DMS 273 treated with DMSO at 0.1 percent for 48 hours (cell line): ENCODE measurements around the gene SEMA6C.

Experiments used
- DNase-seq: peaks from one replicate; lab custom pipeline; 2025; lab: John Stamatoyannopoulos, UW

SEMA6C gene

GRCh38 chr1:151158326-151158725, 11.9 kb upstream of the SEMA6C start:
- no peak for DNase-seq

- DNase-seq = no peak
Observed at GRCh38 chr1:151157067-151157531, 10.7 kb upstream of the SEMA6C start.

GRCh38 chr1:151156515-151156819, 10.0 kb upstream of the SEMA6C start, which contains the start of gene TNFAIP8L2:
Gene TNFAIP8L2, plus strand, starts transcription at chr1:151156649. Its CDS starts 2,049 bp downstream, at chr1:151158698.
- DNase-seq = no peak

GRCh38 chr1:151147665-151148064, 1.2 kb upstream of the SEMA6C start:
- DNase-seq = no peak

GRCh38 chr1:151147132-151147503, 687 bp upstream of the SEMA6C start:
- DNase-seq = no peak

GRCh38 chr1:151146072-151146411, 389 bp downstream of the SEMA6C start:
- DNase-seq = no peak

- no peak for DNase-seq
Observed at GRCh38 chr1:151145304-151146071, 943 bp downstream of the SEMA6C start.

- DNase-seq = no peak
Observed at GRCh38 chr1:151144474-151145303, 1.7 kb downstream of the SEMA6C start.

GRCh38 chr1:151143986-151144385, 2.4 kb downstream of the SEMA6C start:
- no peak for DNase-seq

GRCh38 chr1:151143057-151143435, 3.4 kb downstream of the SEMA6C start:
- DNase-seq = no peak

GRCh38 chr1:151142411-151143056, 3.9 kb downstream of the SEMA6C start:
- no peak for DNase-seq

GRCh38 chr1:151137789-151138188, 8.6 kb downstream of the SEMA6C start:
- no peak for DNase-seq

- no peak for DNase-seq
Observed at GRCh38 chr1:151135433-151136385, 10.7 kb downstream of the SEMA6C start.

- no peak for DNase-seq
Observed at GRCh38 chr1:151134991-151135390, 11.4 kb downstream of the SEMA6C start.

- no peak for DNase-seq
Observed at GRCh38 chr1:151134396-151134795, 12.0 kb downstream of the SEMA6C start.

- no peak for DNase-seq
Observed at GRCh38 chr1:151133018-151133806, 13.2 kb downstream of the SEMA6C start.

GRCh38 chr1:151132335-151133017, 14.0 kb downstream of the SEMA6C start:
- DNase-seq = no peak

- no peak for DNase-seq
Observed at GRCh38 chr1:151131701-151132334, 14.6 kb downstream of the SEMA6C start.

- DNase-seq = no peak
Observed at GRCh38 chr1:151130987-151131586, 15.3 kb downstream of the SEMA6C start.
